IPS-NIHi7 (cell line): Measurements from ENCODE around the gene PNPLA4.

Source experiments
- DNase-seq: peaks from one replicate; pipeline ENCODE4 v3.0.0; 2012; ENCODE audit warnings: mixed read lengths; ENCODE audit errors: extremely low spot score

PNPLA4 gene

GRCh38 chrX:7872042-7872441, 55.2 kb downstream of the PNPLA4 start:
- DNase-seq, result no peak

- peak; percentile 22 for DNase-seq
Observed at GRCh38 chrX:7852166-7852565, 75.0 kb downstream of the PNPLA4 start.
